Measurements from ENCODE around the gene SPAAR.
"Not testable (repeated sequence)": the region's sequence is repeated elsewhere in the genome, so short reads cannot be mapped to it uniquely, and the experiment has no call there.

Gene SPAAR

GRCh38 chr9:35909274-35909673, at the start of gene SPAAR:
TSS of gene SPAAR (plus strand) at chr9:35909490. CDS start at chr9:35910464, 974 bp downstream.
- no peak for DNase-seq

GRCh38 chr9:35859990-35860339, 49.3 kb upstream of the SPAAR start:
- no peak for DNase-seq

GRCh38 chr9:35861161-35861897, 48.0 kb upstream of the SPAAR start:
- DNase-seq, result no peak

GRCh38 chr9:35862328-35862727, 47.0 kb upstream of the SPAAR start:
- DNase-seq, result no peak

DNA sequence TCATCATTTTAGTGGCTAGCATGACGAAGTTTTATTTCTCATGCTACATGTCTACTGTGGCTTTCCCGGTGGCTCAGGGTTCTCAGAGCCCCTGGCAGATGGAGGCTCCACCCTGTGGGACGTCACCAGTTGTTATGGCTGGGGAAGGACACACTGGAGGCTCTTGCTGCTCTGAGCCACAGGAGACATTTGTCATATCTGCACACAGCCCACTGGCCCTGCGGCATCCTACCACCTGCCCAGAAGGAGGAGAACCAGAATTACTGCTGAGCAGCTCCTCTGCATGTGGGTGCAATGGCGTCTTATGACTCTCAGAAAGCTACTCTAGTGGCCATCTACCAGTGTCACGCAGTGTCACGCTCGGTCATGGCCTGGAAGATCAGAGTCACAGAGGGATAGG, 45.7 kb upstream of the SPAAR start:
- no peak for DNase-seq

- DNase-seq, result no peak
These were observed 44.5 kb upstream of the SPAAR start for GRCh38 chr9:35864695-35865255.

DNA sequence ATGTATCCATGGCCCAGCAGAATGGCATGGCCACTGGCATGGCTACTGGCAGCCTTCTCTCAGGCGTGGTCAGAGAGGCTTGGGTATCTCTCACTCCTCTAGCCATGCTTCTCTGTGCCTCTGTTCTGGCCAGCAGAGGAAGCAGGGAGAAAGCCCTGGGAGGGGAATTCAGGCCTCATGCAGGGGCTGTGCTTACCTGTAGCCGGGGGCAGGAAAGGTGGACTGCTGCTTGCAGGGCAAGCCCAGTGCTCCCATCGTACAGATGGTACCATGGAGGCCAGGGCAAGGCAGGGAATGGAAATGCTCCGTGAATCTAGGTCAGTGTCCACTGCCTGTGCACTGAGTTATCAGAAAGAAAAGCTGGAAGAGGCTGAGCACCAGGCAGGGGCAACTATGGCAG, 41.8 kb upstream of the SPAAR start:
- DNase-seq, result no peak

- DNase-seq, result no peak
These were observed 40.4 kb upstream of the SPAAR start for GRCh38 chr9:35868933-35869332.

- no peak for DNase-seq
These were observed 39.6 kb upstream of the SPAAR start for GRCh38 chr9:35869621-35870216.

DNA sequence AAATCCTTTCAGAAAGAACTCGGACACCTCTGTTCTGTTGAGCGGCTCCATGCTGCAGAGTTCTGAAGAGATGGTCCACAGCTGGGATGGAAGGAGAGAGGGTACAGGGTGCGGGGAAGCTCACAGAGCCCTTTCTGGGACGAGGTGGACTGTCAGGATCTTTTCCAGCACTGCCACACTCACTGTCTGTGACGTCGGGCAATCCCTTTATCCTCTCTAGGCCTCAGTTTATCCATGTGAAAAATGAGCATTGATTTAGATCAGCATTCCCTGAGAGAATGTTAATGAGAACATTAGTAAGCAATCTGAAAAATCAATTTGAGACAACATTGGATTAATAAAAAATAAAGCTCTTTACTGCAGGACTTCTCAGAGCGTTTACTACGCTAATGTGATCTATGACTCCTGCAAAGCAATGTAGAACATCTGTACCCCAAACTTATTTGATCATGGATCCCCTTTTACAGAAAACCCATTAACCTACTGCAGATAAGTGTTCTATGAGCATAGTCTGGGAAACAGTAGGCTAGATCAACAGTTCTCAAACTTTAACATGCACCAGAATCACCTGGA, 38.9 kb upstream of the SPAAR start, which contains the start of gene OR13J1:
Gene OR13J1 (minus strand): TSS at position 51 of the 573 bp plus-strand sequence. CDS start 0 bp downstream, at position 51.
- no peak for DNase-seq

DNA sequence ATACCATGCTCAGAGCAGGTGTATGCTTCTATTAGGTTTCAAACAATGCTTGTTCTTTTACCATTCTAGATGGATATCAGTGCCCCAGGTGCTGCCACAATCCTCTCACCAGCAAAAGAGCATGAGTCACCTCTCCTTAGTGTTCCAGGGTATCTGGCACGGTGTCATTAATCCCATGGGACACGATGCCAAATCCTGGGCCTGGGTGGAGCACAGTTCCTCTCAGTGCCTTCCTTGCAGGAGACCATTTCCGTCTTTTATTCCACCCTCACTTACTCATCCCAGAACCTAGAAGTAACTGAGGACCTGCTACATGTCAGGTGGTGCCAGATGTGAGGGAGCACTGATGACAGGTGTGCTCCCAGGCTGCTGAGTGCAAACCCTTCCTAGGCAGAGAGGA, 37.7 kb upstream of the SPAAR start:
- DNase-seq, result no peak

DNA sequence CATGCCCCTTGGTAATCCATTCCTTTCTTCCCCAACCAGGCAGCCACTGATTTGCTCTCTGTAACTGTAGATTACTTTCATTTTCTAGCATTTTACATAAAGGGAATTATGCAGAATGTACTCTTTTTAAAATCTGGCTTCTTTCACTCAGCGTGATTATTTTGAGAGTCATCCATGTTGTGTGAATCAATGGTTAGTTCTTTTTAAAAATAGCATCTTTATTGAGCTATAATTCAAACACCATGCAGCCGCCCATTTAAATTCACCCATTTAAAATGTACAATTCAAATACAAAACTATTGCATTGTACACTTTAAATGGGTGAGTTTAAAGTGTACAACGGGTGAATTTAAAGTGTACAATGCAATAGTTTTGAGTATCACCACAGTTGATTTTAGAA, 36.8 kb upstream of the SPAAR start:
- DNase-seq, result no peak

- no peak for DNase-seq
These were observed 26.9 kb upstream of the SPAAR start for GRCh38 chr9:35882263-35882848.

GRCh38 chr9:35882996-35883395, 26.3 kb upstream of the SPAAR start:
- no peak for DNase-seq

GRCh38 chr9:35884908-35885307, 24.4 kb upstream of the SPAAR start:
- not testable (repeated sequence) for DNase-seq

GRCh38 chr9:35891646-35892045, 17.6 kb upstream of the SPAAR start:
- no peak for DNase-seq

GRCh38 chr9:35892051-35892450, 17.2 kb upstream of the SPAAR start:
- DNase-seq, result no peak

- DNase-seq, result no peak
These were observed 12.7 kb upstream of the SPAAR start for GRCh38 chr9:35896570-35896969.

DNA sequence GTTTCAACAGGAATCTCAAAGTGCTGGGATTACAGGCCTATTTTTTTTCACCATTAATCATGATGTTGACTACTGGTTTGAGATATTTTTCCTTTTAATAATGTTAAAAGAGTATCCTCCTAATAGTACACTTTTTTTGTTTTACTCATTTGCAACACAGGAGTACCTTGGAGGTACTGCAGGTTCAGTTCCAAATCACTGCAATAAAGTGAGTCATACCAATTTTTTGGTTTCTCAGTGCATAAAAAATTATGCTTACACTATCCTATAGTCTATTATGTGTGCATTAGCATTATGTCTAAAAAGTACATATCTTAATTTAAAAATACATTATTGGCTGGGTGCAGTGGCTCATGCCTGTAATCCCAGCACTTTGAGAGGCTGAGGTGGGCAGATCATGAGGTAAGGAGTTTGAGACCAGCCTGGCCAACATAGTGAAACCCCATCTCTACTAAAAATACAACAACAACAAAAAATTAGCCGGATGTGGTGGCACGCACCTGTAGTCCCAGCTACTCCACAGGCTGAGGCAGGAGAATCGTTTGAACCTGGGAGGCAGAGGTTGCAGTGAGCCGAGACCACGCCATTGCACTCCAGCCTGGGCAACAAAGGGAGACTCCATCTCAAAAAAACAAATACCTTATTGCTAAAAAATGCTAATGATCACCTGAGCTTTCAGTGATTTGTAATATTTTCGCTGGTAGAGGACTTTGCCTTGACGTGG, 11.8 kb upstream of the SPAAR start:
- not testable (repeated sequence) for DNase-seq

GRCh38 chr9:35898337-35898736, 11.0 kb upstream of the SPAAR start:
- no peak for DNase-seq

DNA sequence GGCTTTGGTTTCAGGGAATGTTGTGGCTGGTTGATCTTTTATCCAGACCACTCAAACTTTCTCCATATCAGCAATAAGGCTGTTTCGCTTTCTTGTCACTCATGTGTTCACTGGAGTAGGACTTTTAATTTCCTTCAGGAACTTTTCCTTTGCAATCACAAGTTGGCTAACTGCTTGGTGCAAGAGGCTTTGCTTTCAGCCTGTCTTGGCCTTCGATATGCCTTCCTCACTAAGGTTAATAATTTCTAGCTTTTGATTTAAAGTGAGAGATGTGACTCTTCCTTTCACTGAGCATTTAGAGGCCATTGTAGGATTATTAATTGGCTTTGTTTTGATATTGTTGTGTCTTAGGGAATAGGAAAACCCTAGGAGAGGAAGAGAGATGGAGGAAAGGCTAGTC, 10.3 kb upstream of the SPAAR start:
- no peak for DNase-seq

DNA sequence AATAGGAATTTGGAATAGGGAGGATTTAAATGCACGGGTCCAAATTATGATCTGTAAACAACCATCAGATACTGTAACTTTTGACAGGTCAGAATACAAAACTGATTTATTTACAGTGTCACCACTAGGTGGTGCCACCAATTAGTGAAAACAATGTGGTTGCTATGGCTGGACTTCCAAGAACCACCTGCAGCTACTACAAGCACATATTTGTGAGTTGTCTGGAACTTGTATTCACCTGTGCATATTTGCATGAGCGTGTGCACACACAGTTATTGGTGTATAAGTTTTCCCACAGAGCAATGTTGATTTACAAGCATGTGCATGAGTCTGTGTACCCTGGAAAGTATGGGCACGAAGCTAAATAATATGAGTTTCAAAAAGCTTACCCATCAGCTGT, 6.2 kb upstream of the SPAAR start:
- DNase-seq, result no peak

DNA sequence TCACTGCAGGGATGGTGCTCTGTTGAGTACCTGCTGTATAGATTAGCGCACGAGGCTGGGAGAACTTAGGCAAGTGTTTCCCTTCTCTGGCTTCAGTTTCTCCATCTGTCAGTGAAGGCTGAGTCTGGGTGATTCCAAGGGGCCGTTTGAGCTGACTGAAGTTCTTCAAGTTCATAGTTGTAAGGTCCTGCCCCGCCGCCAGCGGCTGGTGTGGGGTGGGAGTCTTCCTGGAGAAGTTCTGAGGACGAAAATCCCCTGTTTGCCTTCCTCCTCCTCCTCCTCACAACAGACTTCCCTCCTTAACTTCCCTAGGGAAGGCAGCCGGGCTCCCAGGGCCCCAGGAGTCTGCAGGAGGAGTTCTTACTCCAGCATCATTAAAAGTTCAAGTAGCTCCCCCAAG, 5.0 kb upstream of the SPAAR start:
- DNase-seq, result no peak
